GM18508 (cell line): ENCODE results near the gene NMRK1.

Experiments used
- ATAC-seq: cut with Tn5 transposase; IDR thresholded peaks from one replicate; pipeline ENCODE4 v1.9.1; 2021; ENCODE audit warnings: moderate number of reproducible peaks; ENCODE audit not compliant: insufficient read depth, unreplicated experiment

The NMRK1 gene

DNA sequence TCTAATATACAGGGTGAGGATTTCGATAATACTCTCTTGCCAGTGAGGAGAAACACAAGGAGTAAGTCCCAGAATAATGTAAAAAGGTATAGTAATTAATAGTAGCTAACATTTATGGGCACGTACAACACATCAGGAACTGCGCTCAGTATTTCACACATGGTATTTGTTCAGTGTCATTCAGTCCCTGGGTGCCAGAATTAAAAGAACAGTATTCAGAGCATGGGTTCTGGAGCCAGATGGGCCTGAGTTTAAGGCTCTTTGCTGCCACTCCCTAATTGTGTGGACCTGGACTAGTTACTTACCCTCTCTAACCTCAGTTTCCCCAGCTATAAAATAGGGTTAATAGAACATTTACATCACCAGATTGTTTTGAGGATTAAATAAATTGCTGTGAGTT, 16.7 kb upstream of the NMRK1 start:
- no peak for ATAC-seq

DNA sequence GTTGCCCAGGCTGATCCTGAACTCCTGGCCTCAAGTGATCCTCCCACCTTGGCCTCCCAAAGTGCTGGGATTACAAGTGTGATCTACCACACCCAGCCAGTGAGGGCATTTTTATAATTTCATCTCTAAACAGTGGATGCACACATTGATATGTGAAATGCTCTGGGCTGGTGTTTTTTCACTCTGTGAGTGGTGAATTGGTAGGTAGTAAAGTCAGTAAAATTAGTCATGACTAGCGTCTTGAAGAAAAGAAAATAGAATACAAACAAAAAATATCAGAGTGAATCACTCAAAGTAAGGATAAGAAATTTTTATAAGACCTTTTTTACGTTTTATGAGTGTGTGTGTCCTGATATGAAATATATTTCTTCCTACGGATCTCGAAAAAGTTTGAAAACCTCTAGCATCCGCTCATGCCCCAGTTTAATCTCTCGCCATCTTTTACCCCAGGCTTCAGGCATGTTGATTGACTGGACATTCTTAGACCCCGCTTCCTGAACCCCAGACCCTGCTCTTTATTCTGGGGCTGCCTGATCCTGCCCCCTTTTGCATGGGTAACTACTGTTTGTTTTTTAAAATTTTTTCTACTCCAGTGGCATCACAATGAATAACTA, 14.3 kb upstream of the NMRK1 start:
- no peak for ATAC-seq

DNA sequence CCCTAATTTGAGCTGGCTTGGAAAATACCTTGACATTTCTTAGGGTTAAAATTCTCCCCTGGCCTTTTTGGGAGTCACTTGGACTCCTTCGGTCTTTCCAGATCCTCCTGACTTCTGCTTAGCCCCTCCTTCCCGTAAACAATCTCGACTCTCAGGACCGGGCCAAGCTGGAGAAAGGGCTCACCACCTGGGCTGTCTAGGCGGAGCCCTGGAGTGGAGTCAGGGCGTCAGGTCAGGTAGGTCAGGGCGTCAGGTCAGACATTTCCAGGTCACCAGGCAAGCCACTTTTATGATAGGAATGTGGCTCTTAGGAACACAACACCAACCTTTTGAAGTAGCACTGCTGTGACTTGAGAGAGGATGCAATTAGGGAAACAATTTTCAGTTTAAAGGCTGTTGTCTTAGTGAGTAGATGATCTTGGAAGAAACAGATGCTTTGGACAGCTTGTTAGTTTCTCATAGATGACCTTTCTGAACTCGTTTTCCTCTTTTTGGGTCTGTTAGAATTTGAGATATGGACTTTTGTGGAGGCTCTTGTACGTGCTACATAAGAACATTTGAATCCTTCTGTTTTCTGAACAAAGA, 13.1 kb upstream of the NMRK1 start:
- no peak for ATAC-seq

DNA sequence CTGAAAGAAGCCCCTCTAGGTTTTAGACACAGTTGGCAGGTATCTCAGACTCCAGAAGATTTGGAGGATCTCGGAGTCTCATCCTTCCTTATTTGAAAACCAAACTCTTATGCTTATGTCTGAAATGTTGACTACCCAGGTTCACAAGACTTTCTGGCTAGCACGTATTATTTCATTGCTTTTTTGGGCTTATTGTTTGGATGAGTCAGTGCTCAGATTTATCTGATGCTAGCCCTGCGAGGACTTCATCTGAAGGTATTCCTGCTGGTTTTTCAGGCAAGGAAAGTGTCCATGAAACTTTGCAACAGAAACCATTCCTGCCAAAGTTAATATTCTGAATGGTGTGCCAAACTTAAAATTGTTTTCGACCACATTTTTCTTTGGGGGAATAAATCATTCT, 8.8 kb upstream of the NMRK1 start:
- ATAC-seq, result no peak

DNA sequence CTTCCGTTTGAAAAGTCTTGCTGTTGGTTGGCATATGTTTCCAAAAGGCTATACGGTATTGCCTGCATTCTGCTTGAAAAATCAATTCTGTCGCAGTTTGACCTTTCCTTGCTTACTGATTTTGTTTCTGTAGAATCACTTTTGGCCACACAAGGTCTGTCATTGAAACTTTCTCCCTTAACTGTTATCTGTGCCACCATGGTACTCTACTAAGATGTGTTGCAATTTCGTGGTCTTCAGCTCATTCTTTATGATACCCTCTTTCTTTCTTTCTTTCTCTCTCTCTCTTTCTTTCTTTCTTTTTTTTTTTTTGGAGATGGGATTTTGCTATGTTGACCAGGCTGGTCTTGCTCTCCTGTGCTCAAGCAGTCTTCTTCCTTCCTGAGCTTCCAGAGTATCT, 4.8 kb upstream of the NMRK1 start:
- ATAC-seq, result no peak

DNA sequence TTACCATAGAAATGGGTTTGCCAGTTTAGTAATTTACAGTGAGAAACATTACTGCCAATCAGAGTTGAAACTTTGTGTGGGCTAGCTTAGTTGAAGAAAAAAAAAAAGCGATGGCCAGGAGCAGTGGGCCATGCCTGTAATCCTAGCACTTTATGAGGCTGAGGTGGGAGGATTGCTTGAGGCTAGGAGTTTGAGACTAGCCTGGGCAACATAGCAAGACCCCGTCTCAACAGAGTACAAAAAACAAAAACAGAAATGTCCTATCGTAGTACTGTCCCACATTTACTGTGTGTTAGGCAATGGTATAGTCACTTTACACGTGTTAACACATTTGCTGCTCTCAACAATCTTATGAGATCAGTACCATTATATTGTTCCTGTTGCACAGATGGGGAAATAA, 2.6 kb upstream of the NMRK1 start:
- ATAC-seq, result no peak

DNA sequence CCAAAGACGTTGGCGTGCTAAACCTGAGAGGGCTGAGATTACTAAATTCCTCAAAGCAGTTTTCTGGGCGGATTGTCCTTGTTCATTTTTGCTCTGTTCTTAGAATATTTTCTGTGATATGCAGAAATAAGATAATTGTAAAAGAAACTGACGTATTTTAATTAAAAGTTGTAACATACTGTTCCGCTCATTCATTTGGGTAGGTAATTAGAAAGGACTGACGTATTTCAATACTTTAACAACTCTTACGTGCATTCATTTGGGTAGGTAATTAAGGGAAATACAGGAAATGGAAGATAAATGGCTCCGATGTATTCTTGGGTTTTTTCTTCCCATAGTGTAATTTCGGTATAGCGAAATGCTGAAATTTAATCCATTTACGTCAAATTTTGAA, 1.4 kb upstream of the NMRK1 start:
- ATAC-seq, result no peak

DNA sequence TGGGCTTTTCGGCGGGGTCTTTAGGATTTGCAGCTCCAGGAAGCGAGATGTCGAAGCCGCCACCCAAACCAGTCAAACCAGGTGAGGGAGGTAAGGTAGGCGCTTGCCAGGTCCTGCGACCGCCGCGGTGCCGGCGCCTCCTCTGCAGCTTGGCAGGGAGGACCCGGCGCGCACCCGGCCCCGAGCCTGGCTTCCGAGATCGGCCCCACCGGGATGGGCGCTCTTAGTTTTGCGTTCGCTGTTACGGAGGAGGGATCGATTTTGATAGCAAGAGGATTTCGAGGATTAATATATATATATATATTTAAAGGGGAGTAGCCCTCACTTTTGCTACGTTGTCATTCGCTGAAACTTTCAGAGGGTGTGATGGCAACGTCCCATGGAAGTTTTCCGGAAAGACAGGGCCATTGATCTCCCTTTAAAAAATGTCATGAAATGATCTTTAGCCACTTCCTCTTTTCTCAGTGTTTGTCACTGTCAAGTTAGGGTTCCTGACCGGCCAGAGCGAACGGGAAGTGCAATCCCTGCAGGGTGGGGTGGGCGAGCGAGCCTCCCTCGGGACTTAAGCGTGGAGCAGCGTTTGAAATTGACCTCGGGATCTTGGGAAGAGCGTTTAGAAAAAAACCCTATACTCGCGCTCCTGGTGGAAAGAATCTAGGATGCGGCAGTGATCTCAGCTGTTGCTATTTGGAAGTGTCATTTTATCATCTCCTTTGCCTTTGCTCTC, 854 bp upstream of the NMRK1 start:
- peak; percentile 25 for ATAC-seq

DNA sequence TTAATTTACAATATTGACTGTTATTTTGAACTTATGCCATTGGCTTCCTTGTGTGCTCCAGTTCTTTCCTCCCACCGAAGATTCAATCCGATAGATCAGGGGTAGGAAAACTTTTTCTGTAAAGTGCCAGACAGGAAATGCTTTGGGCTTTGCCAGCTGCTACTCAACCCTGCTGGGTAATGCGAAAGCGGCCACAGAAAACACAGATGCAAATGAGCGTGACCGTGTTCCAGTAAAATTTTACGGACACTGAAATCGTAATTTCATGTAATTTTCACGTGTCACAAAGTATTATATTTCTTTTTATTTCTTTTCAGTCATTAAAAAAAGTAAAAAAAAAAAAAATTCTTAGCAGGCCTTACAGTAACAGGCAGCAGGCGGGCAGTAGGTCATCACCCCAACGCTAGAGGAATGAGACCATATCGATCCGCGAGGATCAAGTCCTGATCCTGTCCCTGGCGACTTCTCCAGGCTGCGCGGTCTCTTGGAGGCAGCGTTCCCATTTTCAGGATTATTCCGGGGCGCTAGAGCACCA, 599 bp downstream of the NMRK1 start:
- peak; percentile 30 for ATAC-seq

DNA sequence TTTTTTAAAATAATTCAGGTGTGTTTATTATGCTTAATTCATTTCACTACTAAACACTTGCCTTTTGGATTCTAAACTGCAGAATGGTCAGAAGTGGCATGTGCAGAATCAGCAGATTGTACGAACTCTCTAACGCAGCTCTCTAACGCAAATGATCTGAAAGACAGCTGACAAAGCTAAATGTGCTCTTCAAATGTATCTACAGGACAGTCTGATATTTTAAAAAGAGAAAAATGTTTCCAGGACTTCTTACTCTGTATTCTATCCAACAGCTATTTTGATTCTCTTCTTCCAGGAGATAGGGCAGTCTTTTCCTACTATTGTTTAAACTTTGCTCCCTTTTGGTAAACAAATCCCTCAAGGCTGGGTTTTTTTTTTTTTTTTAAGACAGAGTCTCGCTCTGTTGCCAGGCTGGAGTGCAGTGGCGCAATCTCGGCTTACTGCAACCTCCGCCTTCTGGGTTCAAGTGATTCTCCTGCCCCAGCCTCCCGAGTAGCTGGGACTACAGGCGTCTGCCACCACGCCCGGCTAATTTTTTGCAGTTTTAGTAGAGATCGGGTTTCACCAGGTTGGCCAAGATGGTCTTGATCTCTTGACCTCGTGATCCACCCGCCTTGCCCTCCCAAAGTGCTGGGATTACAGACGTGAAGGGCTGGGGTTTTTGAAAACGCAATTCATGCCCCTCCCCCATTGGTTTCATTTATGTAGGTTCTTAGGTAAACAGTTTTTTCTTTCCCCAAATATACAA, 1.2 kb downstream of the NMRK1 start:
- ATAC-seq, result no peak

DNA sequence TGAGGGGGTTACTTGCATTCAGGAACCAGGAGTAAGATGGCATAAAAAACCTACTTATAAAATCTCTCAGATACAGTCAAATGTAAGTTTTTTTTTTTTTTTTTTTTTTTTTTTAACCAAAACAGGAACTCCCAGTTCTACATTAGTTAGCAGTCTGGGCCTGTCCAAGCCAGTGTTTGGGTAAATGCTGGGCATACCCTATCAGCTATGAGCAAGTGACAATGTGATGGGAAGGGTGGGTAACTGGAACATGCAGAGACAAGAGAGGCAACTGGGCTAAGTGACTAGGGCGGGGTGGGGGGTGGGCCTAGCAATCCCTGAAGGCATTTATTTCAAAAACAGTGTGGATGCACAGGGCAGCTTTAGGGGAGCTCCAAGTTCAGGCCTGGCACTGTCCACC, 2.3 kb downstream of the NMRK1 start:
- no peak for ATAC-seq

DNA sequence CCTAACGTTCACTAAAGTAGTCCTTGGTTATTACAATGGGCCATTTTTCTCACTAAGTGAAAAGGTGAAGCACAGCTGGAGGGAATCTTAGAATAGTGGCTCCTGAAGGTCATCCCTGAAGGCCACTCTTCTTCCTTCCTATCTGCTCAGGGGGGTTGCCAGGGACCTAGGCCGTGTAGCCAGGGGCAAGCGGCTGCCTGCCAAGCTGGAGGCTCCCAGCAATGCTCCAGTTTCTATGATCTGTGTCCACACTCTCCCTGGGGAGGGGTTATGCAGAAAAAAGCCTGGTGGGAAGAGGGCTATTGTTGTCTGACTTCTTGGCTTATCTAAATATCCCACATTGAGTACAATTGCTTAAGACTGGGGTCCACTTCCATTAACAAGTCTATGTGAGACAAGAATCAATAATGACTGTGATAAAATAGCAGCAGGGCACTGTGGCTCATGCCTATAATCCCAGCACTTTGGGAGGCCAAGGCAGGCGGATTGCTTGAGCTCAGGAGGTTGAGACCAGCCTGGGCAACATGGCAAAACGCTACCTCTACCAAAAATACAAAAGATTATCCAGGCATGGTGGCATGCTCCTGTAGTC, 3.8 kb downstream of the NMRK1 start:
- ATAC-seq, result no peak

DNA sequence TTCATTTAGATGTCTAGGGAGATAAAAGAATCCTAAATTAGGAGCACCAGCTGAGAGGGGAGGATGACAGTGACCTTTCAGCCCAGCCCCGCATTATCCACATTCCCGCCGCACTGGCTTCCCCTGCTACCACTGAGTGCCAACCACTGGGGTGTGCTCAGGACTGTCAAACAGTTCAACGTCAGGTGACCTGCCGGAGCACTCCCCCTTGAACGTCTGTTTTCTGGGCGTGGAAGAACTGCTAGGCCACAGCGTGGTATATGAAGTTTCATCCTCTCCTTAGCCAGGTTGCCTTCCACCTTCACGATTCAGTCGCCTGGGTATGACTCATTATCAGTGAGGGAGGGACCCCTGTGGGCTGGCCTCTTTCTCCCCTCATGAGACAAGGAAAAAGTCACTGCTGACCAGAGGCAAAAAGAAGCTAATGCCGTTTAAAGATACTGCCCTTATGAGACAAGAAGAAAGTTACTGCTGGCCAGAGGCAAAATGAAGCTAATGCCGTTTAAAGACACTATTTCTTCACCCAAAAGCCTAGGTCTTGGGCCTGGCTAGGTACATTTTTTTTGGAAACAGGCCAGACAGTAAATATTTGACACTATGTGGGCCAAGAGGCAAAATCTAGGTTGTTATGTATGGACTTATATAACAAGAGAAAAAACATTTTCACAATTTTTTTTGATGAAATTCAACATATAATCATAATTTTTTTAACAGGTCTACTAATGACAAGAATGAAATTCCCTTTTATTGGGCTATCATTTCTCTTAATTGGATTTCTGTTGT, 4.6 kb downstream of the NMRK1 start:
- no peak for ATAC-seq

DNA sequence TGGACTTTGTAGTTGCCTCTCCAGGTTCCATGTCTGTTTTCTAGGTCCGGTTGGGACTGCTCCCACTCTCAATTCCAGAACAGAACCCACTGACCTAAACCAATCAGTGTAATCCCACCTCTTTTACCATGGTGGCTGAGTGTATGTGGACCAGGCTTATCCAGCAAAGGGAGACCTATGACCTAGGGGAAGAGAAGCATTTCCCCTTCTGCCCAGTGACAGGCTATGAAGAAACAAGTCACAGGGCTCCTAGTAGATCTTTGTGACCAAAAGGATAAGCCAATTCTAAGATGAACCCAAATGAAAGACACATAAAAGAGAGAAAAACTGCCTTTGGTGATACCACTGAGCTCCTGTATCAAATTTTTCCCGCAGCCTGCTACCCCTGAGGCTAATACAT, 6.3 kb downstream of the NMRK1 start:
- ATAC-seq, result no peak

DNA sequence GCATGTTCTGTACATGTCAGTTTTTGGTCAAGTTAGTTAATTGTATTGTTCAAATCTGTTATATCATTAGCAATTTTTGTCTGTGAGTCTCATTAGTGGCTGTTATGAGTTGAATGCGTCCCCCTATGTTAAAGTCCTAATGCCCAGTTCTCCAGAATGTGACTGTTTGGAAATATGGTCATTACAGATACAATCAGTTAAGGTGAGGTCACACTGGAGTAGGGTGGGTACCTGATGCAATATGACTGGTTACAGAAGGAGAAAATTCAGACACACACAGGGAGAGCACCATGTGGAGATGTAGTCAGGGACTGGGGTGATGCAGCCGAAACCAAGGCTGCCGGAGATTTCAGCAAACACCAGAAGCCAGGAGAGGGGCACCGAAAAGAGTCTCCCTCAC, 15.1 kb downstream of the NMRK1 start:
- ATAC-seq, result no peak

DNA sequence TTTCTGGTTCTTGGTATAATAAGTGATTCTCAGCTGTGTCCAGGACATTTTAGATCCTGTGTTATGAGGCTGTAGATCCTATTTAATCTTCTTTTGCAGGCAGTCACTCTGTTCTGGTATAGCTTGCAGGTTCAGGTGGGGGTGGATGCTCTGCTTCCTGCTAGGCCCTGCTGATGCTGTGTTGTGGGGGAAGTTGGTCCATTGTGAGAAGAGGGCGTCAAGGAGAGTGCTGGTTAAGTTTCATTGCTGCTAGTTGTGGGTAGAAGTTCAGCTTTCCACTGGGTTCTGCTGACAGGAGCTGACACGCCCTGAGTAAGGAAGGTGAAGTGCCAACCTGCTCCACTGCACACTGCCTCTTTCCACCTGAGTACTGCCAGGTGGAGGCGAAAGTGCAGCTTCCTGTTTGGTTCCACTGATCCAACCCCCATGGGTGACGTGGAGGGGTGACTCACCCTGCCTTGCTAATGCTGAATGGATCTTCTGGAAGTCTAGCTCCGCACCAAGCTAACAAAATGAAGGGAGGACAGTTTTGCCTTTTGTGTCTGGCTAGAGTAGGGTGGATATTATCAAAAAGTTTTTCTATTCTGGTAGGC, 16.3 kb downstream of the NMRK1 start:
- no peak for ATAC-seq

DNA sequence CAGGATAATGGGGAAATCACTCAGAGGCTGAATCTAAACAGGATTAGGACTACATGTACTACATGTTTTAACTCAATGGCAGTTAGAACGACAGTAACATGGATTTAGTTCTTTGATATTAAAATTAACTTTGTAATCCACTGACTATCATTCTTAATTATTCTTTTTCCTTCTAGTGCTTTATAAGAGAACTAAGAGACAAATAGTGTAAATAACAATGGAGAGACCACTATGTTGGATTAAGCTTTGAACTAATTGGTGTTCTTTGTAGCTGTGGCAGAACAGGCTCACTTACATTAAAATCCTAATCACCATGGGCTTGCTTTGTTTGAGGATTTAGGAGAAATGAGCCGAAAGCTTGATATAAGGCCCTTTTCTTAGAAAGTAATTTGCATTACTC, 18.8 kb downstream of the NMRK1 start:
- no peak for ATAC-seq

DNA sequence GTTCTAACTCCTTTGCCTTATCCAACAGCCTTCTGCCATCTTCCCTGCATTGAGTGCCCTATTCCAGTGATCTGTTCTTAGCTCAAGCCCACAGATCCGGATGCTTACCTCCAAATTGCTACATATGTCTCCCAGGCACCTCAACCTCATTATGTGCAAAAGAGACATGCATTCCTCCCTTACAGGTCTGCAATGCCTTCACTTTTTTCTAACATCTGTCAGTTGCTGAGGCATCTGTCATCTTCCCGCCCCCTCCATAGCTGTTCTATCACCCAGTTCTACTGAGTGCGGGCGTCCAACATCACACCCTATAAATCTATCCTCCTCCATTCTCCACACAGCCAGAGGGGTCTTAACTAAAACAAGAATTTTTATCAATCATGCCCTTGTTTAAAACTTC, 20.1 kb downstream of the NMRK1 start:
- no peak for ATAC-seq

DNA sequence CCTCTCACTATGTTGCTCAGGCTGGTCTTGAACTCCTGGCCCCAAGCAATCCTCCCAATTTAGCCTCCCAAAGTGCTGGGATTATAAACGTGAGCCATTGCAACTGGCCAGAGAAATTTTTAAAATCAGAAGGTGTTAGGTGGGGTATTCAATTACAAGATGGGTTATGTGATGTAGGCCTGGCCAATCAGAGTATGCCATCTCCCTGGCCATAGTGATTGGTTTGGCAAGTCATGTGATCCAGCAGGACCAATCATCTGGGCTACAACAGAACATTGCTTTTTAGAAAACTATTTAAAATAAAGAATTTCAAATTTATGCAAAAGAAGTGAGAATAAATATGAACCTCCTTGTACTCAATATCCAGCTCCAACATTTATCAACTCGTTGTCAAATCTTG, 22.4 kb downstream of the NMRK1 start:
- no peak for ATAC-seq
